CD4-positive, alpha-beta T cell treated with Interleukin-21 for 1 hour (primary cell): ENCODE measurements around the gene TMEM185A.
"Not testable (repeated sequence)": the region's sequence is repeated elsewhere in the genome, so short reads cannot be mapped to it uniquely, and the experiment has no call there.

Experiments used
- DNase-seq: peaks from one replicate; pipeline ENCODE4 v3.0.0-alpha.2; 2020

Gene TMEM185A

DNA sequence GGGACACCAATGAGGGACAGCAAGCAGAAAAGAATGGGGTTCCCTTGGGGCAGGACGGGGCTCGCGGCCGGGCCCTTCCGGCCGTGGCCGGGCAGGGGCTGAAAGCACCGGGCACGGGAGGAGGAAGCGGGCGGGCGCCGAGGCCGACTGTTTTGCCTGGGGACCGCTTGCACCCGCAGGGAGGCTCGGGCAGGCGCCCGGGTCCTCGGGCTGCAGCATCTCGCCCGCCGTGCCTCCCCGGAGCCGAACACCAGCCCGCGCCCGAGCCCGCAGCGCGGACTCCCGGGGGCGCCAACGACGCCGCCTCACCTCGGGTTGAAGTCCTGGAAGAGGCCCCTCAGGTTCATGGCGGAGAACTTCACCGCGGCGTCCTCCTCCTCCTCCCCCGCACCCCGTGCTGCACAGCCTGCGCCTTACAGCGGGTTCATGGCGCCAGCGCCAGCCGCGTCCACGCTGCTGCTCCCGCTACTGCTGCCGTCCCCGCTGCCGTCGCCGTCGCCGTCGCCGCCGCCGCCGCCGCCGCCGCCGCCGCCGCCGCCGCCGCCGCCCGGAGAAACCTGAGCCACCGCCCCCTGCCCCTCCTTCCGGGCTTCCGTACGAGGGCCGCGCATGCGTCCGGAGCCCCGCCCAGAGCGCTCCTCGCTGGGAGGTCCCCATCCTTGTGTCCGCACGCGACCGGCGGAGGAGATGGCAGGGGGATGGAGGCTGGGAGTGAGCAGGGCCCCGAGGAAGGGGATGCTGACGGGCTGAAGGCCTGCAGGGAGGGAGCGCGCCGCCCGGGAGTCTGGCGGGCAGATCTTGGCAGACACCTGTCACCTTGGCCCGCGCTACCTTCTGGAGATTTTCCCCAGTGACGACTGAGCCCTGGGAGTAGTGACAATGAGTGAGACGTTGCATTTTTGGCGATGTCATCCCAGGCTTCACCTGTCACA, at the start of gene TMEM185A:
TMEM185A (minus strand) TSS at position 559 of the 932 bp plus-strand sequence; CDS start at position 347, 212 bp downstream.
- peak; percentile 77 for DNase-seq

DNA sequence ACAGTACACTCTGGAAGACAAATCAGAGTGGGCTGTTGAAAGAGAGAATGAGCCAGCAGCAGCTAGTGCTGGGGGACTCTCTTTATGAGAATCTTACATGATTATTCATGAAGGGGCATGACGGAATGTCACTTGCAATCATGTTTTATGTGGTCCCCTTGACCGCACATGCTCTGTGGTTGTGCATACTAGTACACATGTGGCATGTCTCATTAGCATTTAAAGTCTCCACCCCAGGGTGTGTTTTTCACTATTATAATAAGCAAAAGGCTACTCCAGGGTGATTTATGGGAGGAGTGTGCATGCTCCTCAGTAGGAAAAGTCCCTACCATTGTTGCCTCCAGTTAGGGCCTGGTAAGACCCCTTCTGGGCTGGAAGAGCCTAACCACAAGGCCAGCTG, 49.6 kb upstream of the TMEM185A start:
- DNase-seq, result no peak

DNA sequence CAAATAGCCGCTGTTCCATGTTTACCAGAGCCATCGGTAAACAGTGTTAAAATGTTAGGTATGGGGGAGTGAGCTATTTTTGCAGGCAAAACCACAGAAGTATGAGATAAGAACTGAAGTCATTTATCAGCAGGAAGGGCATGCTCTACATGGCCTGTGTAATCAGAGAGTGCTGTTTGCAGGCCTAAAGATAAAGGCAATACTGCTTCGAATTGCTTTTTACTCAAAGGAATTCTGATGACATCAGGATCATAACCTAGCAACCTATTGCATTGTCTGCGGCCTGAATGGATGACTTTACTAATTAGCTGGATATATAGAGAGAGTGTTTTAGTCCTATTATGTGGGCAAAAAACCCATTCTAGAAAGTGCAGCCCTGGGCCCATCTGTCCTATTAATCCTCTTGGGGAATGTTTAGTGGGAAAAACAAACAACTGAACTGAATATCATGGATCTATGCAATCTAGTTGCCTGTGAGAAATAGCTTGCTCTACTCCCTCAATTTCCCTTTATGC, 47.6 kb upstream of the TMEM185A start:
- DNase-seq, result not testable (repeated sequence)

DNA sequence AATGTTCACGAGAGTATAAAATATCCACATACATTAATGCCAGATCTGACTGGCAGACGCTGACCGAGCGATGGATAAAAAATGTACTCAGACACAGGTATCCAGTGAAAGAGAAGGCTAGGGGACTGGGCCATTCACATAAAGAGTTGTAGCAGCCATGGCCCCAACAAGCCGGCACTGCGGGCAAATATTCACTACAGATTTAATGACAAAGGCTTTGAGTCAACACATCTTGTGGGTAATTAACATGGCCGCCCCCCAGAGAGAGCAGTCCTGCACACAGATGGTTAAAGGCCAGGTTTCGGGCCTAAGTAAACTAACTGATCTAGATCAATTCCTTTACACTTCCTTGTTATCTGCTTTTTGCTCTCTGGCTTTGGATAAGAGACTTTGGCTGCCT, 44.0 kb upstream of the TMEM185A start:
- DNase-seq, result not testable (repeated sequence)

DNA sequence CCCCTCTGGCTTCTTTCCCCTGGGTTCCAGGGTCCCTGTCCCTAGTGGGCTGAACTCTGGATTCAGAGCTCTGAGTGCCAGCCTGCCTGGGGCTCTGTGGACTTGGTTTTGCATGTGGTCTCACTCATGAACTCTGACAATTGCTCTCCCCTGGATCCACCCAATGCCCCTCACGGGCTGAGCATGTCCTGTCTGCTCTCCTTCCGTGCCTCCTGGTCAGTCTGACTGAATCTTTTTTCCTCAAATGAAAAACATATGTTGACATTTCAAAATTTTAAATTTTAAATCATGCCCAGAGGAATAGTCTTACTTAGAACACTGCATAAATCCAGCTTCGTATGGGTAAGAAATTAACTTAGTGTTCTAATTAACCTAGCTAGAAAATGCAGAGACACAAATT, 43.5 kb upstream of the TMEM185A start:
- DNase-seq, result not testable (repeated sequence)

DNA sequence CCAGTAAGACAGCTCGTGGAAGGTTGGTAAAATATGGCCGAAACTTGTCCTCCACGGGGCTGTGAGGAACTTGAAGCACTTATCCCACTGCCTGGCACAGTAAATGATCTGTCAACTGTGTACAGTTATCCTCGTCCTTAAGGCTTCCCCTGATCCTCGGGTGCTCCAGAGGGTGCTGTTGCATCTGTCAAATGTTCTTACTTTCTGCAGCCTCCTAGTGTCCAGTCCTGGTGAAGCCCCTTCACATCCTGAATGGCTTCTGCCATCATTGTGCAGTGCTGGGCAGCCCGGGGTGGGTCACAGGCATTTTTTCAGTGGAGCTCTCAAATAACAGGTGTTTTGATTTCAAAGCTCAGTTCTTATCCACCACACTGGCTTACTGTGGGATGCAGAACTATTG, 29.0 kb upstream of the TMEM185A start:
- not testable (repeated sequence) for DNase-seq

DNA sequence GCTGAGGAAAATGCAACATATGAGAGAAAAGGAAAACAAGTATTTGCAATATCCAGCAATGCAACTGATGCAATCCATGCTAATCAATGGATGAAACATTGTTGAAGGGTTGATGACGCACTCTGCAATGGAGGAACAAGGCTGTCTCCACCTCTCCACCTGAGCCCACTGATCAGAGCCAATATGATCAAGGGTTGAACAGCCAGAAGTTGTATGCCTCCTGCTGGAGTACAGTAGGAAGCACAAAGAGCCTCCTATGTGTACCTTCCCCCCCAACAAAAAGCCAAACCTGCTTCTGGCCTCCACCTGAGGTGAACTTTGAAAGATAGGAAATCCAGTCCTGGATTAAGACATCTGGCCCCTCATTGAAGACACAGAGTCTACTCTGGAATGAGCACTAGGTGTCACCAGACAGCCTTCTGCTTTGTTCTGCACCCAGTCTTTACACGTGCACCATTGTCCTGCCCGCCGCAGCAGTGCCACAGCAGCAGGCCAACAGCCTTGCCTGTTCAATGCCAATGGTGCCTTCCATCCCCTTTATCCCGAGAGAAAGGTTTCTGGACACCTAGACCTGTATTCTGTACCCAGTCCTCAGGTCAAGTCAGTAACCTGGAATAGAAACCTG, 24.8 kb upstream of the TMEM185A start:
- not testable (repeated sequence) for DNase-seq

DNA sequence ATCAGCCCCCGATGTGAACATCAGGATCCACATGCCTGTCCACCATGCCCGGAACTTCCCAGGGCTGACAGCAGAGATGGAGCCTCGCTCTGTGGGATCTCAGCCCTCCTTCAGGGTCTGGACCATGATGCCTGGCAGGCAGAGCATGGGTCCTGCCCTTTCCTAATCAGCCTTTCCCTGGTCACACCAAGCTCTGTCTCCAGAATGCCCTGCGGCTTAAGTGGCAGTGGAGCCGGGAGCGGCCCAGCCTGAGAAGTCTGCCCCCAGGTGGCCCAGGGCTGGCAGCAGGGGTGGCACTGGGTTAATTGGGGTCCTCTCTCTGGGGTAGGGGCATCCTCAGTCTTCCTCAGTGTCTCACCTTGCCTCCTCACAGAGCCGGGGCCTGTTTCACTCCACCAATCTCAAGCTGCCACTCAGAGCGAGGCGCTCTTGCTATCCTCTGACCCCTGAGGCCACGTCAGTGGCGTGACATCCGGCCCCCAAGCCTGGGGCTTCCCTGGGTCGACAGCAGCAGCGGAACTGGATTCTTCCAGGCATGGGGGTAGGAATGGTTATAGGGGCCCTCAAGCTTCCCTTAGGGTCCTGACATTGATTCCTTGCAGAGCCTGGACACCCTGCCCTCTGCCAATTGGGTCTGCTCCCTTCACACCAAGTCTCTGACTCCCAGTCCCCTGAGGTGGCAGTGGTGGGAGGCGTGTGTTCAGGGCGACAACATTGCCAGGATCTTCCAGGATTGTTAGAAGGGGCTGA, 20.8 kb upstream of the TMEM185A start:
- DNase-seq, result no peak

DNA sequence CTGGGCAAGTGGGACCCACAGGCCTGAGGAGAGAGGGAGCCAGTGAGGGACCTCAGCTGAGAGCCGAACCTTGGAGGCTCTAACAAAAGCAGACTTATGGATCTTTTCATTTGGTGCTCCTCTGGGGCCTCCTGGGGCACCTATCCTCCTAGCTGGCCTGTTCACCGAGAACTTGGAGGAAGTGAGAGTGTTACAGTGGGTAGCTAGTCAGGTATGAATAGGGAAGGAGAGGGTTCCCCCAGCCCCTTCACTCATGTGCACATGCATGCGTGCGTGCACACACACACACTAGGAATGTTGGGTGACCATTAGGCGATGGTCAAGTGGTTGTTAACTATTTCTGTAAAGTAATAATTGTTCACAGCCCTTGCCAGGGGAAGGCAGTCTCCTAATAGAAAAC, 18.6 kb upstream of the TMEM185A start:
- DNase-seq, result no peak

DNA sequence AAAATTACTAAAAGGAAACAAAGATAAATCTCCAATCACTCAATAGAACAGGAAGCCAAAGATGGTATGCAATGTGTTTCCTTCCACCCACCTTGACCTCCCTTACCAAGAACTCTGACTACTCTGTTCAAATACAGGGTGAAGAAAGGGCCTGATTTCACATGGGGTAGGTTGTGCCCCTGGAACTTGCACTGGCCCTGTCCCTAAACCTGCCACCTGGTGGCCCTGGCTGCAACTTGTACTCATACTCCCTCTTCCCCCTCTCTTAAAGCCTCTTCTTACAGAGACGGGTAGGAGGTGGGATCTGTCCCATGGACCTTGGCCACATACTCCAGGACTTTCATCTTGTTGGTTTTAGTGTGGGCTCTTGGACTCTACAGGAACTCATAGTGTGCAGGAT, 17.3 kb upstream of the TMEM185A start:
- DNase-seq, result no peak

DNA sequence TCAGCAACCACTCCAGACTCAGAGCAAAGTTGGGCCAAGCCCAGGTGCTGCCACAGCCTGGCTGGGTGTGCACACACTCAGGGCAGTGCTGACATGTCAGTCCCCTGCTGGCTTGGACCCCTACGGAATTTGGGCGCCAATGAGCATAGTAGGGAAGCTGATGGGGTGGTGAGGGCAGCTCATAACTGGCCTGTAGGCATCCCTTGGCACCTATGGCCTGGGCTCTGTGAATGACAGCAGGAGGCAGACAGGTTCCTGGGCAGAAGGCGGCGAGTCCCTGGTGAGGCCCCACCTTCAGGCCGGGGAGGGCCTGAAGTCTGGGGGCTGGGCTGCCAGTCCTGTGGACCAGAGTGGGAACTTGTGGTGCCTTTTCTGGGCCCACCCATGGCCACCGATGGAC, 15.9 kb upstream of the TMEM185A start:
- DNase-seq, result no peak

DNA sequence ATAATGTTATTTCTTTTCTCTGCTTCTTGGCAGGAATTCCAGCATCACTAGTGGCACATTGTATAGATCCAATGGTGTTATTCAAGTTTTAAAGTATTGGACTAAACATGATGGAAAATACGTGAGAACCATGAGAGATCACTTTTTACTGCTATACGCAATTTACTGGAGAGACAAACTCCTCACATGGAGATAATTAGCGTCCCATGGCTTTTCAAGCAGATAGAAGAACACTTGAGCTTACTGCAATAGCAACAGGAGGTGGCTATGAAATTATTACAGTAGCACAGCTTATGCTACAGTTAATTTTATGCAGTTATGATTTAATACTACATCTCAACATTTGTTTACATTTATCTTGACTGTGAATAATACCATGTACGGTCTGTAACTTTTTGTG, 11.9 kb upstream of the TMEM185A start:
- DNase-seq, result no peak

DNA sequence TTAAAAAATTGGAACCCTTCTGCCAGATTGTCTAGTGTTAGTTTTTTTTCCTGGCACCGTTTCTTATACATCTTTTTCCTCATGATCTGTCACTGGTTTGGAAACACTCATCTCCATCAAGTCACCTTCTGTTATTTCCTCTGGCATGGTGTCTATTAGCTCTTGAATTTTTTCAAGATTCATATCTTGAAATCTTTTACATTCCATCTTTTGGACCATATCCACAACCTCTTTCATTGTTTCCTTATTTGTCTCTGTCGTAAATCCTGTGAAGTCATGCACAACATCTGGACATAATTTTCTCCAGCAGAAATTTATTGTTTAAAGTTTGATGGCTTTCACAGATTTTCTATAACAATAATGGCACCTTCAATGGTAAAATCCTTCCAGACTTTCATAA, 10.2 kb upstream of the TMEM185A start:
- DNase-seq, result no peak

DNA sequence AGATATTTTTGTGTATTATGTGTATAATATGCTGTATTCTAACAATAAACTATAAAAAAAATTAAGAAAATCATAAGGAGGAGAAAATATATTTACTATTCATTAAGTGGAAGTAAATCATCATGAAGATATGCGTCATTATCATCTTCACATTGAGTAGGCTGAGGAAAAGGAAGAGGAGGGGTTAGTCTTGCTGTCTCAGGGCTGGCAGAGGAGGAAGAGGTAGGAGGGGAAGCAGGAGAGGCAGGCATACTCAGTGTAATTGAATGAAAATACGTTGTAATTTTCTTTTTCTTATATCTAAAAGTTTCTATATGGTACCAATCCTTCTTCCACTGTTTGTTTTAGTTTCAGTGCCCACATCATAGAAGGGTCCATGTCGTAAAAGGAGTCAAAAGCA, 9.8 kb upstream of the TMEM185A start:
- DNase-seq, result no peak

DNA sequence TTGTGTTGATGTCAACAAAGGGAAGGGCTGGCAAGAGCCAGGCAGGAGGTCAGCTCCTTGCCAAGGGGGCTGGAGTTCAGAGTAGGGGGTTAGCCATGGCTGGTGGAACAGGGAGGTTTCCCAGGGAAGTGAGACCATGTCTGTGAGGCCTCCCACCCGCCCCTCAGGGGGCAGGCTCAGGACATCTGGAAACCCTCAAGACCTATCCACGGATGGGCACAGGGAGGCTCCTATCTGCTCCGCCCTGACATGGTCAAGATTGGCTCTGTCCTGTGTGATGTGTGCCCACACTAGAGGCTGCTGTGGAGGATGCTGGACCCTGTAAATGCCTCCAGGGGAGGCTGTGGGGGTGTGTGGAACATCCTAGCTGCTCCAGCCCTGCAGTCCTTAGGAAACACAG, 8.0 kb upstream of the TMEM185A start:
- DNase-seq, result no peak

DNA sequence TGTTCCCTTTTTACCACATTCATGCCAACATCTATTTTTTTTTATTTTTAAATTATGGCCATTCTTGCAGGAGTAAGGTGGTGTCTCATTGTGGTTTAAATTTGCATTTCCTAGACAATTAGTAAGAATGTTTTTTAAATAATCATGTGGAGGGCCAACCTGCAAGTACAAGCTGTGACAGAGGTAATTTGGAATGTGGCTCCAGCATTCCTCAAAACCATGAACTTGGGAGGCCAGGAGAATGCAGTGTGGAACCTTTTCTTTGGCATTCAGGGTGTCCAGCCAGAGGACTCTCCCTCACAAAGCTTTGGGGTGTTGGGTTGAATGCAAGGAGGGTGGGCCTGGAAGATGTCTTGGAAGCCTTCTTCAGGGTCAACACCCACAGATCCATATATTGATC, 7.3 kb upstream of the TMEM185A start:
- no peak for DNase-seq

DNA sequence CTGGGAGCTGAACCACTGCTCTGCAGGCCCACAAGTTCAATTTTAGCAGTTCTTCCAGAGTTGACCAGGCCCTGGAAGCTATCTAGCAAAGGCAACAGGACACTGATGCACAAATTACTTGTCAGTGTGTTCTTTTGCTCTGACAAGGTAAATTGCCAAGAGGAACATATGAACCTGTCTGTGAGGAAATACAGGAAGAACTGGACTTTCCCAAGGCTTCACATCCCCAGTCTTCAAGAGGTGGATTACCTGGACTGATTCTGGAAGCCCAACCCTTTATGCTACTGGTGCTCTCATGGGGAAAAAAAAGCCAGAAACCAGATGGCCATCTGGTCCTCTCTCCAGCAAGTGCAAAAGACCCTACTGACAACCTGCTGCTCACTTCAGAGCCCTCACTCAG, 1.9 kb upstream of the TMEM185A start:
- no peak for DNase-seq

DNA sequence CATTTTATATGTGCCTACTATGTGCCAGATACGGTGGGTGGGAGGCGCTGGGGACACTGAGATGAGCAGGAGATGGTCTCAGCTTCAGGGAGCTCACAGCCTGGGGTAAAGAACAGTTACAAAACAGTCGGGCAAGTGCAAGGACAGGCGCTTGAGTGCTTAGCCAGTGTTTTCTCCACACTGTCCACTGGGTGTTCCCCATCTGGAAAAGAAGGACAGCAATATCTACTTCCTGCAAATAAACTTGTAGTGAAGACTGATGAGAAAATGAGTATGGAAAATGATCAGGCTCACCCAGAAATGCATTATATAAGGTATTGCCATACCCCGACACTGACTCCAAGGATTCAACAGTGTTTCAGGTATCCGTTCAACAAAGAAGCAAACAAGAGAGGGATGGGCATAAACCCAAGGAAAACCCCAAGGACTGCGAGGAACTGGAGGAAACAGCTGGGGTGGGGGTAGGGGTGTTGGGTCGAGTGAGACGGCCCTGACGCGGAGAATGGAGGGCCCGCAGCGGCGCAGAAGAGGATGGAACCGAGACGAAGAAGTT, 835 bp downstream of the TMEM185A start:
- no peak for DNase-seq

DNA sequence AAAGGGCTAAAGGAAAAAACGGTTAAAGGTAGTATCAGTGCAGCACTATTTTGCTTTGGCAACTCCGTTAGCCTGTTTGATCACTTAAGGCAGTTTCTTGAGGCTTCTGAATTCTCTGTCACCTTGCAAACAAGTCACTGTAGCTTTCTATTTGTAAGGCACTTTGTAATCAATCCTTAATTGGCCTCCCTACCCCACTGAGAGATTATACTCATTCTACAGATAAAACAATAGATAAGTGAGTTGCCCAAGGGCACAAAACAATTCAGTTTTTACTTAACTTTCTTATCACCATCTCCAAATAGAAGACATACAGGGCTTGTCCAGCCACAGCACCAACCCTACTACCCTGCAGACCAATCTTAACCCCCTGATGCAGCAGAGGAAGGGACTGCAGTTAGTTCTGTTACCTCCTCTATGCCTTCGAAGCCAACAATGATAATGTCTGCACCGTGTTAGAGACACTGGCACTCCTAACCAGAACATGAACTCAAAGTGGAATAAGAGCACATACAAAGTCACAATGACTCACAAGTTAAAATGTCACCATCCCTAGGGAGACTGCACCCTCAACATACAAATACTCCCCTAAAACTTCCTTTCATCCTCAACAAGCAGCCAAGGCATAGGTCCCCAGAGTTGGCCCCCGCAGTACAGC, 1.7 kb downstream of the TMEM185A start:
- DNase-seq, result no peak

DNA sequence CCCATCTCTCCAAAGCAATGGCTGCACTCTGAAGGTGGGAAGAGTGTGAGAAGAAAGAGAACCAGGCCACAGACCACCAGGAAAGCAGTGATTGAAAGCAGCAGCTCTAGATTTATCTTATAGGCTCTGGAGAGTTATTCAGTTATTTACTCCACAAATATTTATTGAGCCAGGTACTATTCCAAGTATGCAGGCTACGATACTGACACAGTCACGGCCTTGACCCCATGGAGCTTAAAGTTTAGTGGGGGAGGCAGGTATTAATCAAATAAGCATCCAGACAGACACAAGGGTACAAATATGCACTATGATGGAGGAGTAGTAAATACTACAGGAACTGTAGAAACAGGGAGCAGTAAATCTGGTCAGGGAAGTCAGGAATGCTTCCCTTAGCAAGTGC, 2.8 kb downstream of the TMEM185A start:
- no peak for DNase-seq

DNA sequence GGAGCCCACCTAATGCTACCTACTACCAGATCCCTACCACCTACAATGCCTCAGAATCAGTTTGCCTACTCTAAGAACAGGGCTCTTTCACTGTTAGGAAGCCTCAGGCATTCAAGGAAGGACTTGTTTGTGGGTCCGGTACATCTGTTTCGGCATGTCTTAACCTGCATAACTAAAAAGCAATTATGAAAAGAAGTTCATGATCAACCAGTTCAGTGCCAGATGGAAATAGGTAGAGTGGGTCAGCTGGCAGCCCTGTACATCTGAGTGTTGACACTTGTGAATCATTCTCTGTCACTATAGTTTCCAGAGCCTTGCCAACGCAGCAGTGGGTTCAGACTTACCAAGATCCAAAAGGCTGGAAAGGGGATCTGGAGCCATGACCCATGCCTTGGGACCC, 3.3 kb downstream of the TMEM185A start:
- DNase-seq, result no peak

DNA sequence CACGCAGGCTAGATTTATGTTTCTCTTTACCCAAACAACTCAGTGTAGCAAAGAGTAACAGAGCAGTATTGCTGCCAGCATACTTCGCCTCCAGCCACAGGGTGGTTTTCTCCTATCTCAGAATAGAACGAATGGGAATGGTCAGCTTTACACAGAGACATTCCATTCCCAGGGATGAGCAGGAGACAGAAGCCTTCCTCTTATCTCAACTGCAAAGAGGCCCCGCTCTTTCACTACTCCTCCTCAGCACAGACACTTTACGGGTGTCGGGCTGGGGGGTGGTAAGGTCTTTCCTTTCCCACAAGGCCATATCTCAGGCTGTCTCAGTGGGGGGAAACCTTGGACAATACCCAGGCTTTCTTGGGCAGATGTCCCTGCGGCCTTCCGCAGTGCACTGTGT, 4.8 kb downstream of the TMEM185A start:
- DNase-seq, result not testable (repeated sequence)

DNA sequence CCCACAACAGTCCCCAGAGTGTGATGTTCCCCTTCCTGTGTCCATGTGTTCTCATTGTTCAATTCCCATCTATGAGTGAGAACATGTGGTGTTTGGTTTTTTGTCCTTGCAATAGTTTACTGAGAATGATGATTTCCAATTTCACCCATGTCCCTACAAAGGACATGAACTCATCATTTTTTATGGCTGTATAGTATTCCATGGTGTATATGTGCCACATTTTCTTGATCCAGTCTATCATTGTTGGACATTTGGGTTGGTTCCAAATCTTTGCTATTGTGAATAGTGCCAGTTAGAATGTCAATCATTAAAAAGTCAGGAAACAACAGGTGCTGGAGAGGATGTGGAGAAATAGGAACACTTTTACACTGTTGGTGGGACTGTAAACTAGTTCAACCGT, 11.9 kb downstream of the TMEM185A start:
- not testable (repeated sequence) for DNase-seq
